Adipocyte (in vitro differentiated cells): ENCODE data around the gene HHIPL1.
"Not testable (repeated sequence)": the region's sequence is repeated elsewhere in the genome, so short reads cannot be mapped to it uniquely, and the experiment has no call there.

ENCODE experiments used
- DNase-seq: peaks from one replicate; pipeline ENCODE4 v3.0.0-alpha.2; 2015; ENCODE audit warnings: low read depth
- H3K27me3 ChIP-seq: replicated peaks from 2 replicates; pipeline ENCODE4 v1.7.0; 2013; ENCODE audit warnings: mild to moderate bottlenecking, low read length, moderate library complexity; ENCODE audit not compliant: control insufficient read depth, insufficient read depth
- H3K36me3 ChIP-seq: 2 replicates; pipeline ENCODE4 v1.7.0; 2013; ENCODE audit warnings: low read length, mild to moderate bottlenecking, moderate library complexity; ENCODE audit not compliant: control insufficient read depth, insufficient read depth, severe bottlenecking
- H3K4me1 ChIP-seq: 2 replicates; pipeline ENCODE4 v1.7.0; 2013; ENCODE audit warnings: mild to moderate bottlenecking, low read length, moderate library complexity; ENCODE audit not compliant: control insufficient read depth, insufficient read depth
- H3K4me3 ChIP-seq: 2 replicates; pipeline ENCODE4 v1.7.0; 2013; ENCODE audit warnings: mild to moderate bottlenecking, low read length, moderate library complexity
- H3K9ac ChIP-seq: 2 replicates; pipeline ENCODE4 v1.7.0; 2013; ENCODE audit warnings: mild to moderate bottlenecking, low read length, moderate library complexity
- H3K9me3 ChIP-seq: 2 replicates; pipeline ENCODE4 v1.7.0; 2013; ENCODE audit warnings: mild to moderate bottlenecking, low read length, moderate library complexity; ENCODE audit not compliant: control insufficient read depth

The HHIPL1 gene

GRCh38 chr14:99655521-99655920 lies 10.6 kb downstream of the HHIPL1 start:
- Histone ChIP-seq H3K4me1 (peaks cover 14% of the 10 kb centered on the region), H3K9ac (no peak overlapping the region), H3K27me3 (peaks cover 10% of the 10 kb centered on the region), H3K4me3 (no peak overlapping the region), H3K36me3 (no peaks in the 10 kb centered on the region), H3K9me3 (no peaks in the 10 kb centered on the region)
- peak; percentile 28 for DNase-seq

DNA sequence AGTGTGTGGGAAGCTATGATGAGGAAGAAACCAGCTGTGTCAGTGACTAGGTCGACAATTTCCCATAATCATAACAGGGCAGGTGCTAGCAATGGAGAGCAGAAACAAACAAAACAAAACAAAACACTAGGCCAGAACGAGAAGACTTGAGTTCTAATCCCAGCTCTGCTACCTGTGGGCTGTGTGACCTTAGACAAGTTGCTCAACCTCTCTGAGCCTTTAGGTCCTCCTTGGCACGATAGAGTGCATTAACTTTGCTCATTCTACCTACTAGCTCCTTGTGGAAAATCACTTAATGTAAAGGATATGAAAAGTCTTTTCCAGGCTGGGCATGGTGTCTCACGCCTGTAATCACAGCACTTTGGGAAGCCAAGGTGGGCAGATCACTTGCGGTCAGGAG lies 11.2 kb downstream of the HHIPL1 start:
- Histone ChIP-seq H3K27me3 (peaks cover 10% of the 10 kb centered on the region), H3K9me3 (no peaks in the 10 kb centered on the region), H3K4me1 (peaks cover 14% of the 10 kb centered on the region), H3K9ac (no peak overlapping the region), H3K36me3 (no peaks in the 10 kb centered on the region), H3K4me3 (no peak overlapping the region)
- DNase-seq: no peak

DNA sequence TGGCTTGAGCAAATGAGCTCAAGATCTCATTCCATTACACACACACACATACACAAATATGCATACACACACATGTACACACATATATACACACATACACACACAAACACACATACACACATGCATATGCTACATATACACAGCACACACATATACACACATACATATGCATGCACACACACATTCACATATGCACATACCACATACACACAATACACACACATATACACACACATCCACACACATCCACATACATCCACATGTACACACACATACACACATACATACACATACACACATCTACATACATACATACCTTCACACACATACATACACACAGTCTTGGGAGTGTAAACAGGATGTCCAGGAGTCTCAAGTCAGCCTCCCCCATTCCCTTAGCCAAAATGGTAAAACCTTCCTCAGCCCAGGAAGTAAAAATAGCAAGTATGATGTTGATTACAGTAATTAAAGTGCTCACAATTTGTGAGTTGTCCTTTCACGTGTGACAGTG lies 12.8 kb downstream of the HHIPL1 start:
- H3K9me3 ChIP-seq: no peaks in the 10 kb centered on the region
- H3K4me1 ChIP-seq: peaks cover 14% of the 10 kb centered on the region
- H3K4me3 ChIP-seq: no peak overlapping the region
- no peak overlapping the region for H3K9ac ChIP-seq
- no peaks in the 10 kb centered on the region for H3K36me3 ChIP-seq
- H3K27me3 ChIP-seq: peaks cover 10% of the 10 kb centered on the region
- DNase-seq: no peak

DNA sequence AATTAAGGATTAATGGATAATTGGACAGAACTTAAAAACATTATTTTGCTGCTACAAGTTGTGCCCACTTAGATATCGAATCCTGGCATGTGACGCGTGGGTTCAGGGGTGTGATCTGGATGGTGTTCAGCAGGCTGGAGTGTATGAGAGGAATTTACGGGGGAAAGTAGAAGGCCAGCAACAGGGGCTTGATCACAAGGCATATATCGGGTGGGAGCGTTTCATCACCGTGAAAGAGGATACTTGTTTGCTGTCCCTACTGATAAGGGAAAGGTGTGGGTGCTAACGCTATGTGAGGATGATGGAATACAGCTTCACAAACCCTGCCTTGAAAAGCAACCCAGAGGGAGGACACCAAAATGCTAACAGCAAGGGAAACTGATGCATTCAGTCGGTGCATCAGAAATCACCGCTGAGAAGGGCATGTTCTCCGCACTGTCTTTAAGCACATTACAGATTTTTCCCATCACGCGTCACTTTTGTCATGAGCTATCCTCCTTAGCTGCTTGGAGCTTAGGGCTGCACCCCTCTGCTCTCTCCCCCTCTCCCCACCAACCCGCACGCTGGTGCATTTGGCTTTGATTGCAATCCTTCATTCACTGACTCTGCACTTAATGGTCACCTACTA lies 13.4 kb downstream of the HHIPL1 start:
- no peak overlapping the region for H3K9ac ChIP-seq
- no peak overlapping the region for H3K4me3 ChIP-seq
- DNase-seq: no peak
- peaks cover 14% of the 10 kb centered on the region for H3K4me1 ChIP-seq
- H3K9me3 ChIP-seq: no peaks in the 10 kb centered on the region
- no peaks in the 10 kb centered on the region for H3K36me3 ChIP-seq
- peaks cover 10% of the 10 kb centered on the region for H3K27me3 ChIP-seq

DNA sequence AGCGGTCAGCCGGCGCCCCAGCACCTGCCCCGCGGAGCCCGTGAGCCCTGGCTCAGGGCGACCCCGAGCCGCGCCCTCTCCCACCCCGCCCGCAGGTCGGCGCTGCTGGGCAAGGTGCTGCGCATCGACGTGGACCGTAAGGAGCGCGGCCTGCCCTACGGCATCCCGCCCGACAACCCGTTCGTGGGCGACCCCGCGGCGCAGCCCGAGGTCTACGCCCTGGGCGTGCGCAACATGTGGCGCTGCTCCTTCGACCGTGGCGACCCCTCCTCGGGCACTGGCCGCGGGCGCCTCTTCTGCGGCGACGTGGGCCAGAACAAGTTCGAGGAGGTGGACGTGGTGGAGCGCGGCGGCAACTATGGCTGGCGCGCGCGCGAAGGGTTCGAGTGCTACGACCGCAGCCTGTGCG lies 14.4 kb downstream of the HHIPL1 start:
- peaks cover 10% of the 10 kb centered on the region for H3K27me3 ChIP-seq
- H3K9me3 ChIP-seq: no peaks in the 10 kb centered on the region
- H3K4me3 ChIP-seq: no peak overlapping the region

GRCh38 chr14:99660006-99660566 lies 15.2 kb downstream of the HHIPL1 start:
- no peak overlapping the region for H3K4me3 ChIP-seq
- no peaks in the 10 kb centered on the region for H3K9me3 ChIP-seq
- peaks cover 10% of the 10 kb centered on the region for H3K27me3 ChIP-seq
- peaks cover 9% of the 10 kb centered on the region for H3K4me1 ChIP-seq
- no peak overlapping the region for H3K9ac ChIP-seq
- H3K36me3 ChIP-seq: no peaks in the 10 kb centered on the region
- DNase-seq: no peak

More for the DNA sequence above, 14.4 kb downstream of the HHIPL1 start:
- DNase-seq: no peak
- Histone ChIP-seq H3K36me3 (no peaks in the 10 kb centered on the region), H3K9ac (no peak overlapping the region), H3K4me1 (peaks cover 13% of the 10 kb centered on the region)

GRCh38 chr14:99660794-99661193 lies 15.9 kb downstream of the HHIPL1 start:
- Histone ChIP-seq H3K4me3 (no peak overlapping the region), H3K9ac (no peak overlapping the region), H3K9me3 (no peaks in the 10 kb centered on the region), H3K27me3 (peaks cover 10% of the 10 kb centered on the region), H3K4me1 (peaks cover 2% of the 10 kb centered on the region), H3K36me3 (no peaks in the 10 kb centered on the region)
- DNase-seq: no peak

DNA sequence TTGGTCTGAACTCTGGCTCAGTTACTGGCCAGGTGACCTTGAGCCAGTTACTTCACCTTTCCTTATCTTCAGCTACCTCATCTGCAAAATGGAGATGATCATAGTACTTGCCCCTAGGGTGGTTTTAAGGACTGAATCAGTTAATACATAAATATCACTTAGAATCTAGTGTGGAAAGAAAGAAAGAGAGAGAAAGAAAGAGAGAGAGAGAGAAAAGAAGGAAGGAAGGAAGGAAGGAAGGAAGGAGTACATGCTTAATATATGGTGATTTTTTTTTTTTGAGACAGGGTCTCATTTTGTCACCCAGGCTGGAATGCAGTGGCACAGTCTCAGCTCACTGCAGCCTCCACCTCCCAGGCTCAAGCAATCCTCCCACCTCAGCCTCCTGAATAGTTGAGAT lies 16.3 kb downstream of the HHIPL1 start:
- H3K9me3 ChIP-seq, DNase-seq: not testable (repeated sequence)

GRCh38 chr14:99662846-99663245 lies 17.9 kb downstream of the HHIPL1 start:
- Histone ChIP-seq H3K4me1 (no peaks in the 10 kb centered on the region), H3K9ac (no peak overlapping the region), H3K27me3 (peaks cover 10% of the 10 kb centered on the region), H3K36me3 (no peaks in the 10 kb centered on the region), H3K9me3 (no peaks in the 10 kb centered on the region), H3K4me3 (no peak overlapping the region)
- DNase-seq: no peak

More for the DNA sequence above, 16.3 kb downstream of the HHIPL1 start:
- H3K27me3 ChIP-seq: peaks cover 10% of the 10 kb centered on the region
- H3K4me1 ChIP-seq, H3K4me3 ChIP-seq, H3K36me3 ChIP-seq, H3K9ac ChIP-seq: not testable (repeated sequence)

- Histone ChIP-seq H3K4me1 (no peaks in the 10 kb centered on the region), H3K9me3 (no peaks in the 10 kb centered on the region), H3K27me3 (peaks cover 5% of the 10 kb centered on the region), H3K36me3 (no peaks in the 10 kb centered on the region), H3K9ac (no peak overlapping the region), H3K4me3 (no peak overlapping the region)
- DNase-seq: no peak
These were observed 18.6 kb downstream of the HHIPL1 start for GRCh38 chr14:99663386-99664057.

GRCh38 chr14:99664058-99664936 lies 19.4 kb downstream of the HHIPL1 start:
- Histone ChIP-seq H3K36me3 (no peaks in the 10 kb centered on the region), H3K27me3 (no peaks in the 10 kb centered on the region), H3K9ac (no peak overlapping the region), H3K4me1 (no peaks in the 10 kb centered on the region), H3K9me3 (no peaks in the 10 kb centered on the region), H3K4me3 (no peak overlapping the region)
- DNase-seq: no peak
